RWPE2 (cell line): Measurements from ENCODE around the gene FOXR1.

Source experiments
- ATAC-seq: fragments of 200-7000 bp; cut with Tn5 transposase; 3 replicates; pipeline ENCODE4 v1.9.1; 2021; ENCODE audit warnings: low read depth
- DNase-seq: peaks from one replicate; pipeline ENCODE4 v3.0.0-alpha.2; 2020; ENCODE audit warnings: low spot score
- H3K27ac ChIP-seq: fragments of 450-650 bp; 2 replicates; pipeline ENCODE4 v1.5.1; 2017; ENCODE audit warnings: mild to moderate bottlenecking; ENCODE audit not compliant: poor library complexity, severe bottlenecking
- H3K27me3 ChIP-seq: fragments of 250-450 bp; sonication (Bioruptor Pico); 2 replicates; pipeline ENCODE4 v1.5.1; 2021; ENCODE audit warnings: mild to moderate bottlenecking, moderate library complexity; ENCODE audit not compliant: insufficient read depth, poor library complexity, severe bottlenecking
- H3K36me3 ChIP-seq: fragments of 250-450 bp; sonication (Bioruptor Pico); 2 replicates; pipeline ENCODE4 v1.5.1; 2020; ENCODE audit warnings: low read depth, mild to moderate bottlenecking, moderate library complexity
- H3K4me1 ChIP-seq: fragments of 250-450 bp; sonication (Bioruptor Pico); 2 replicates; pipeline ENCODE4 v1.5.1; 2021; ENCODE audit warnings: mild to moderate bottlenecking, moderate library complexity; ENCODE audit not compliant: insufficient read depth, poor library complexity, severe bottlenecking
- H3K4me3 ChIP-seq: fragments of 250-450 bp; sonication (Bioruptor Pico); 2 replicates; pipeline ENCODE4 v1.5.1; 2021; ENCODE audit warnings: mild to moderate bottlenecking, moderate library complexity; ENCODE audit not compliant: severe bottlenecking
- H3K9me3 ChIP-seq: fragments of 250-450 bp; sonication (Bioruptor Pico); 2 replicates; pipeline ENCODE4 v1.5.1; 2021; ENCODE audit warnings: mild to moderate bottlenecking, moderate library complexity; ENCODE audit not compliant: severe bottlenecking
- CTCF ChIP-seq: fragments of 450-650 bp; IDR thresholded peaks from one replicate; pipeline ENCODE4 v1.5.1; 2017; ENCODE audit warnings: mild to moderate bottlenecking, moderate library complexity; ENCODE audit not compliant: poor library complexity, severe bottlenecking

The FOXR1 gene

GRCh38 chr11:118929501-118930093, 42.0 kb upstream of the FOXR1 start:
- peaks cover under 1% of the 10 kb centered on the region for H3K36me3 ChIP-seq
- H3K27me3 ChIP-seq, result no peaks in the 10 kb centered on the region
- no peaks in the 10 kb centered on the region for H3K9me3 ChIP-seq
- peak overlapping the region; percentile 79 for H3K4me3 ChIP-seq
- TF ChIP-seq CTCF, result no peak
- peaks cover 8% of the 10 kb centered on the region for H3K4me1 ChIP-seq
- DNase-seq (peak; percentile 93), ATAC-seq (peak; percentile 26)
- peak overlapping the region; percentile 100 for H3K27ac ChIP-seq

GRCh38 chr11:118930094-118930712, 41.4 kb upstream of the FOXR1 start:
- Histone ChIP-seq H3K4me1 (peaks cover 8% of the 10 kb centered on the region), H3K27ac (peak overlapping the region; percentile 100), H3K9me3 (no peaks in the 10 kb centered on the region), H3K36me3 (no peaks in the 10 kb centered on the region), H3K4me3 (peak overlapping the region; percentile 79), H3K27me3 (no peaks in the 10 kb centered on the region)
- ATAC-seq, result peak; percentile 52
- DNase-seq, result peak; percentile 95
- TF ChIP-seq CTCF, result peak; percentile 92

GRCh38 chr11:118931571-118931970, 40.0 kb upstream of the FOXR1 start:
- H3K9me3 ChIP-seq, result no peaks in the 10 kb centered on the region
- no peak for TF ChIP-seq CTCF
- ATAC-seq (no peak), DNase-seq (no peak)
- no peaks in the 10 kb centered on the region for H3K36me3 ChIP-seq
- no peak overlapping the region for H3K4me3 ChIP-seq
- no peaks in the 10 kb centered on the region for H3K27me3 ChIP-seq
- H3K4me1 ChIP-seq, result peaks cover 8% of the 10 kb centered on the region
- H3K27ac ChIP-seq, result no peak overlapping the region

- no peak for ATAC-seq
- no peaks in the 10 kb centered on the region for H3K9me3 ChIP-seq
- no peaks in the 10 kb centered on the region for H3K27me3 ChIP-seq
- no peaks in the 10 kb centered on the region for H3K36me3 ChIP-seq
- DNase-seq, result no peak
- no peak overlapping the region for H3K4me3 ChIP-seq
- H3K4me1 ChIP-seq, result peaks cover 8% of the 10 kb centered on the region
- TF ChIP-seq CTCF, result no peak
- H3K27ac ChIP-seq, result no peak overlapping the region
Observed at GRCh38 chr11:118933486-118933885, 38.1 kb upstream of the FOXR1 start.

- Histone ChIP-seq H3K27ac (no peak overlapping the region), H3K4me1 (peaks cover 22% of the 10 kb centered on the region), H3K9me3 (no peaks in the 10 kb centered on the region), H3K4me3 (no peak overlapping the region), H3K27me3 (no peaks in the 10 kb centered on the region), H3K36me3 (no peaks in the 10 kb centered on the region)
- no peak for TF ChIP-seq CTCF
- ATAC-seq, result no peak
- DNase-seq, result no peak
Observed at GRCh38 chr11:118935376-118935775, 36.2 kb upstream of the FOXR1 start.
